ENCODE data around the gene CHST11. TPM values are rescaled to one million over a fixed set of nuclear protein-coding genes. Genes with fewer than 3 reads are reported as not detected.
A peak's percentile ranks its signal among the peaks of the same experiment; 100 is the strongest.

CHST11 gene
- total and polyA plus RNA-seq, 10 donors, result 5.2 to 65.1 (median 48.4) TPM

DNA sequence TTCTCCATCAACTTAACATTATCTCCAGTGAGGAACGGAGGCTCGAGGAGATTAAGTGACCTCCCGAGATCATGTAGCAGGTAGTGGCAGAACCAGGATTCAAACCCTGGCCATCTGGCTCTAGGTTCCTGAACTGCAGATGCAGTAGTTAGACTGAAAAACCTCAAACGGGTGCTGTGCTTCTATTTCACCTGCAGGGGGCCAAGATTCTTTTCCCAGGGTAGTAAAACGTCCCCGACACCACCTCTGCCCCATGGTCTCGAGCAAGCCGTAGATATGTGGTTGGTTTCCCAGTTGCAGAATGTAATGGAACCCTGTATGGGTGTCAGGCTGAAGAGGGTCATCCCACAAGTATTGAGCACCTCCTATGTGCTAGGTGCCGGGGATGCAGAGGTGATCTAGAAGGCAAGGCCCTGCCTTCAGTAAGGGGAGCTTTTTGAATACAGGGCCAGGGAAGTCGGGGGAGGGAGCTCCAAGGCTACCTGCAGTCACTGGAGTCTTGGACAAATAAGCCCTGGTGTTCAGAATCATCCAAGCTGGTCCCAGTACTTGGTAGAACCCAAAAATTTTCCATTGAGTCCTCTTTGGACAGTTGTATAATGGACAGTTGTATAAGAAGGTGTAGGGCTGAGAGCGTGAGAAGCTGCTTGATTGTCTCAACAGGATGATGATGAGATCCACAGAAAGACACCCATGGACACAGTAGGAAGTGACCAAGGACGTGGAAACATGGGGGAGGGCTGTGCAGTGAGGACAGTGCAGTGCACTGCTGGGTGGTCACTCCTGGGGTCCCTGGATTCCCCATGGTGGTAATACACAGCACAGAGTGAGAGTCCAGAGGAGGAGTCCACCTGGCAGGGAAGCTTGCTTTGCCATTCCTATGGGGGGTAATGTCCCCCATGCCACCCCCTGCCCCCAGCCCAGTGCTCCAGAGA, 197.2 kb downstream of the CHST11 start:
- Histone ChIP-seq H3K27ac (no peak overlapping the region), H3K9me3 (no peaks in the 10 kb centered on the region), H3K4me3 (no peak overlapping the region), H3K27me3 (replicated peaks in 1 of 7) (no peaks in the 10 kb centered on the region), H3K4me1 (peaks cover 3 to 72% (median 29%) of the 10 kb centered on the region in 6 donors), H3K36me3 (peaks cover 0 to 6% (median 0%) of the 10 kb centered on the region in 6 donors)
- TF ChIP-seq POLR2A (IDR thresholded peaks at IDR 0.05), result no peak
- TF ChIP-seq, protein P1, sequence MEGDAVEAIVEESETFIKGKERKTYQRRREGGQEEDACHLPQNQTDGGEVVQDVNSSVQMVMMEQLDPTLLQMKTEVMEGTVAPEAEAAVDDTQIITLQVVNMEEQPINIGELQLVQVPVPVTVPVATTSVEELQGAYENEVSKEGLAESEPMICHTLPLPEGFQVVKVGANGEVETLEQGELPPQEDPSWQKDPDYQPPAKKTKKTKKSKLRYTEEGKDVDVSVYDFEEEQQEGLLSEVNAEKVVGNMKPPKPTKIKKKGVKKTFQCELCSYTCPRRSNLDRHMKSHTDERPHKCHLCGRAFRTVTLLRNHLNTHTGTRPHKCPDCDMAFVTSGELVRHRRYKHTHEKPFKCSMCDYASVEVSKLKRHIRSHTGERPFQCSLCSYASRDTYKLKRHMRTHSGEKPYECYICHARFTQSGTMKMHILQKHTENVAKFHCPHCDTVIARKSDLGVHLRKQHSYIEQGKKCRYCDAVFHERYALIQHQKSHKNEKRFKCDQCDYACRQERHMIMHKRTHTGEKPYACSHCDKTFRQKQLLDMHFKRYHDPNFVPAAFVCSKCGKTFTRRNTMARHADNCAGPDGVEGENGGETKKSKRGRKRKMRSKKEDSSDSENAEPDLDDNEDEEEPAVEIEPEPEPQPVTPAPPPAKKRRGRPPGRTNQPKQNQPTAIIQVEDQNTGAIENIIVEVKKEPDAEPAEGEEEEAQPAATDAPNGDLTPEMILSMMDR (IDR thresholded peaks at IDR 0.05 in 8 of 11, conservative IDR thresholded peaks at IDR 0.05 in 3 of 11), result peak in 6 of 11 experiments; percentile 12 to 52 (median 28)
- intact Hi-C loops (cut with DNase I; ENCODE audit: low total_unique reads), result no loop called here
- no peak for DNase-seq
- WGBS, 5 donors, result 82 to 88% (median 84%) methylated on average over 12 of the region's 12 CpGs

GRCh38 chr12:104654665-104655609, 198.2 kb downstream of the CHST11 start:
- H3K27ac ChIP-seq, result no peak overlapping the region
- no peak for DNase-seq
- TF ChIP-seq, protein P1 (IDR thresholded peaks at IDR 0.05 in 8 of 11, conservative IDR thresholded peaks at IDR 0.05 in 3 of 11), result no peak
- TF ChIP-seq POLR2A (IDR thresholded peaks at IDR 0.05), result no peak
- no peaks in the 10 kb centered on the region for H3K27me3 ChIP-seq (replicated peaks in 1 of 7)
- H3K4me1 ChIP-seq, result peaks cover 0 to 62% (median 19%) of the 10 kb centered on the region in 6 donors
- no peaks in the 10 kb centered on the region for H3K9me3 ChIP-seq
- intact Hi-C loops (cut with DNase I; ENCODE audit: low total_unique reads), result no loop called here
- WGBS, 5 donors, result 93 to 96% (median 95%) methylated on average over 16 of the region's 16 CpGs
- peaks cover 0 to 6% (median 0%) of the 10 kb centered on the region in 6 donors for H3K36me3 ChIP-seq
- H3K4me3 ChIP-seq, result no peak overlapping the region

- Histone ChIP-seq H3K27ac (no peak overlapping the region), H3K4me3 (no peak overlapping the region), H3K9me3 (no peaks in the 10 kb centered on the region), H3K27me3 (replicated peaks in 1 of 7) (no peaks in the 10 kb centered on the region), H3K36me3 (peaks cover 0 to 6% (median 0%) of the 10 kb centered on the region in 6 donors), H3K4me1 (peaks cover 0 to 48% (median 9%) of the 10 kb centered on the region in 6 donors)
- TF ChIP-seq, protein P1 (IDR thresholded peaks at IDR 0.05 in 8 of 11, conservative IDR thresholded peaks at IDR 0.05 in 3 of 11), result no peak
- TF ChIP-seq POLR2AphosphoS5 (IDR thresholded peaks at IDR 0.05), result no peak
- TF ChIP-seq POLR2A (IDR thresholded peaks at IDR 0.05), result no peak
- WGBS, 5 donors, result 93 to 98% (median 95%) methylated on average over 10 of the region's 10 CpGs
- no peak for DNase-seq
- intact Hi-C loops (cut with DNase I; ENCODE audit: low total_unique reads), result no loop called here
Measured at GRCh38 chr12:104656383-104656782, 199.6 kb downstream of the CHST11 start.

Measured in spleen (tissue), 11 donors.